ENCODE results near the gene CLPSL2. TPM values are rescaled to one million over a fixed set of nuclear protein-coding genes. Genes with fewer than 3 reads are reported as not detected.

Gene CLPSL2
- total RNA-seq, 1 experiment from 2014 or later, result 3.4 TPM

- TF ChIP-seq ZMAT4 (CRISPR knock-in tag; IDR thresholded peaks at IDR 0.05) (no peak), GABPB1 (CRISPR knock-in tag; IDR thresholded peaks at IDR 0.05) (no peak), E2F4 (CRISPR knock-in tag; IDR thresholded peaks at IDR 0.05; ENCODE audit: borderline replicate concordance, low read depth) (no peak), ATF1 (CRISPR knock-in tag; IDR thresholded peaks at IDR 0.05) (no peak), ELF4 (CRISPR knock-in tag; IDR thresholded peaks at IDR 0.05; ENCODE audit: low read depth) (no peak), CDX4 (CRISPR knock-in tag; IDR thresholded peaks at IDR 0.05; ENCODE audit: borderline replicate concordance) (no peak)
- TF ChIP-seq, protein P1, sequence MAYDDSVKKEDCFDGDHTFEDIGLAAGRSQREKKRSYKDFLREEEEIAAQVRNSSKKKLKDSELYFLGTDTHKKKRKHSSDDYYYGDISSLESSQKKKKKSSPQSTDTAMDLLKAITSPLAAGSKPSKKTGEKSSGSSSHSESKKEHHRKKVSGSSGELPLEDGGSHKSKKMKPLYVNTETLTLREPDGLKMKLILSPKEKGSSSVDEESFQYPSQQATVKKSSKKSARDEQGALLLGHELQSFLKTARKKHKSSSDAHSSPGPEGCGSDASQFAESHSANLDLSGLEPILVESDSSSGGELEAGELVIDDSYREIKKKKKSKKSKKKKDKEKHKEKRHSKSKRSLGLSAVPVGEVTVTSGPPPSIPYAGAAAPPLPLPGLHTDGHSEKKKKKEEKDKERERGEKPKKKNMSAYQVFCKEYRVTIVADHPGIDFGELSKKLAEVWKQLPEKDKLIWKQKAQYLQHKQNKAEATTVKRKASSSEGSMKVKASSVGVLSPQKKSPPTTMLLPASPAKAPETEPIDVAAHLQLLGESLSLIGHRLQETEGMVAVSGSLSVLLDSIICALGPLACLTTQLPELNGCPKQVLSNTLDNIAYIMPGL (CRISPR knock-in tag; IDR thresholded peaks at IDR 0.05), result no peak
- TF ChIP-seq, protein P2, sequence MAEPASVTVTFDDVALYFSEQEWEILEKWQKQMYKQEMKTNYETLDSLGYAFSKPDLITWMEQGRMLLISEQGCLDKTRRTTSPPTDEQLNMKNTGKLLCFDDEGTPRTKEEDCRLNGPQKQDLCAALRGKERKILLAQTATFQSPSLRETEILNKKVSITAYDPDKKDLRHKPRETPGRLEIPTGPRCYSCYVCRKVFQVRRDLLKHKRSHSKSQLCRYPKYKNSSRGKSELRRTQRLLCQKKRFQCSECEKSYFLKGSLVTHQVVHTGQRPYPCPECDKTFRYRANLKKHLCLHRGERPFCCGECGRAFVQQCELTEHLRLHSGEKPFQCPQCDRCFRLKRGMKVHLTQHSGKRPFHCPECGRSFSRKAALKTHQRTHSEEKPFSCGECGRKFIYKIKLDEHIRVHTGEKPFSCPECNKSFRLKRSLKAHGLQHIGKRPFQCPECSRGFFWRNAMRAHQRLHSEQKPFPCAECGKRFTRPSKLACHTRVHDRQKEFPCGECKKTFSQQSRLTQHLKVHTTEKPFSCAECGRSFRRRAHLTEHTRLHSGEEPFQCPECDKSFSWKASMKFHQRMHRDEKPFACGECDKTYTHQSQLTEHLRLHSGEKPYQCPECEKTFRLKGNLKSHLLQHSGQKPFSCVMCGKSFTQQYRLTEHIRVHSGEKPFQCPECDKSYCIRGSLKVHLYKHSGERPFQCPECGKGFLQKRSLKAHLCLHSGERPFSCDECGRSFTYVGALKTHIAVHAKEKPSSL (CRISPR knock-in tag; conservative IDR thresholded peaks at IDR 0.05), result no peak
- TF ChIP-seq, protein P3, sequence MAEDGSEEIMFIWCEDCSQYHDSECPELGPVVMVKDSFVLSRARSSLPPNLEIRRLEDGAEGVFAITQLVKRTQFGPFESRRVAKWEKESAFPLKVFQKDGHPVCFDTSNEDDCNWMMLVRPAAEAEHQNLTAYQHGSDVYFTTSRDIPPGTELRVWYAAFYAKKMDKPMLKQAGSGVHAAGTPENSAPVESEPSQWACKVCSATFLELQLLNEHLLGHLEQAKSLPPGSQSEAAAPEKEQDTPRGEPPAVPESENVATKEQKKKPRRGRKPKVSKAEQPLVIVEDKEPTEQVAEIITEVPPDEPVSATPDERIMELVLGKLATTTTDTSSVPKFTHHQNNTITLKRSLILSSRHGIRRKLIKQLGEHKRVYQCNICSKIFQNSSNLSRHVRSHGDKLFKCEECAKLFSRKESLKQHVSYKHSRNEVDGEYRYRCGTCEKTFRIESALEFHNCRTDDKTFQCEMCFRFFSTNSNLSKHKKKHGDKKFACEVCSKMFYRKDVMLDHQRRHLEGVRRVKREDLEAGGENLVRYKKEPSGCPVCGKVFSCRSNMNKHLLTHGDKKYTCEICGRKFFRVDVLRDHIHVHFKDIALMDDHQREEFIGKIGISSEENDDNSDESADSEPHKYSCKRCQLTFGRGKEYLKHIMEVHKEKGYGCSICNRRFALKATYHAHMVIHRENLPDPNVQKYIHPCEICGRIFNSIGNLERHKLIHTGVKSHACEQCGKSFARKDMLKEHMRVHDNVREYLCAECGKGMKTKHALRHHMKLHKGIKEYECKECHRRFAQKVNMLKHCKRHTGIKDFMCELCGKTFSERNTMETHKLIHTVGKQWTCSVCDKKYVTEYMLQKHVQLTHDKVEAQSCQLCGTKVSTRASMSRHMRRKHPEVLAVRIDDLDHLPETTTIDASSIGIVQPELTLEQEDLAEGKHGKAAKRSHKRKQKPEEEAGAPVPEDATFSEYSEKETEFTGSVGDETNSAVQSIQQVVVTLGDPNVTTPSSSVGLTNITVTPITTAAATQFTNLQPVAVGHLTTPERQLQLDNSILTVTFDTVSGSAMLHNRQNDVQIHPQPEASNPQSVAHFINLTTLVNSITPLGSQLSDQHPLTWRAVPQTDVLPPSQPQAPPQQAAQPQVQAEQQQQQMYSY (CRISPR knock-in tag; IDR thresholded peaks at IDR 0.05), result no peak
These were observed 7.2 kb upstream of the CLPSL2 start (continued) for GRCh38 chr6:35769211-35769610.

- no peak for ATAC-seq
- CTCF ChIA-PET, result interaction anchor here (0.6 to 2.2 kb wide), 3 partner anchors 14 to 249 kb away, joined by 3 to 7 read pairs (median 4); no protein-coding TSS in a partner anchor
- TF ChIP-seq ESRRA (CRISPR knock-in tag; IDR thresholded peaks at IDR 0.05; ENCODE audit: borderline replicate concordance) (no peak), ZBTB21 (CRISPR knock-in tag; IDR thresholded peaks at IDR 0.05; ENCODE audit: borderline replicate concordance) (no peak), FOXJ3 (CRISPR knock-in tag; IDR thresholded peaks at IDR 0.05; ENCODE audit: borderline replicate concordance) (no peak), RELA (CRISPR knock-in tag; IDR thresholded peaks at IDR 0.05; ENCODE audit: borderline replicate concordance) (no peak), NFE2L1 (CRISPR knock-in tag; IDR thresholded peaks at IDR 0.05) (no peak), CDX4 (CRISPR knock-in tag; IDR thresholded peaks at IDR 0.05; ENCODE audit: borderline replicate concordance) (no peak), NR2C2 (CRISPR knock-in tag; IDR thresholded peaks at IDR 0.05) (no peak), USF2 (CRISPR knock-in tag; IDR thresholded peaks at IDR 0.05) (no peak), ZMAT4 (CRISPR knock-in tag; IDR thresholded peaks at IDR 0.05) (no peak), MYBL2 (CRISPR knock-in tag; IDR thresholded peaks at IDR 0.05) (no peak)
- TF ChIP-seq, protein P4, sequence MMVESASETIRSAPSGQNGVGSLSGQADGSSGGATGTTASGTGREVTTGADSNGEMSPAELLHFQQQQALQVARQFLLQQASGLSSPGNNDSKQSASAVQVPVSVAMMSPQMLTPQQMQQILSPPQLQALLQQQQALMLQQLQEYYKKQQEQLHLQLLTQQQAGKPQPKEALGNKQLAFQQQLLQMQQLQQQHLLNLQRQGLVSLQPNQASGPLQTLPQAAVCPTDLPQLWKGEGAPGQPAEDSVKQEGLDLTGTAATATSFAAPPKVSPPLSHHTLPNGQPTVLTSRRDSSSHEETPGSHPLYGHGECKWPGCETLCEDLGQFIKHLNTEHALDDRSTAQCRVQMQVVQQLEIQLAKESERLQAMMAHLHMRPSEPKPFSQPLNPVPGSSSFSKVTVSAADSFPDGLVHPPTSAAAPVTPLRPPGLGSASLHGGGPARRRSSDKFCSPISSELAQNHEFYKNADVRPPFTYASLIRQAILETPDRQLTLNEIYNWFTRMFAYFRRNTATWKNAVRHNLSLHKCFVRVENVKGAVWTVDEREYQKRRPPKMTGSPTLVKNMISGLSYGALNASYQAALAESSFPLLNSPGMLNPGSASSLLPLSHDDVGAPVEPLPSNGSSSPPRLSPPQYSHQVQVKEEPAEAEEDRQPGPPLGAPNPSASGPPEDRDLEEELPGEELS (CRISPR knock-in tag; IDR thresholded peaks at IDR 0.05), result no peak
- TF ChIP-seq, protein P1 (CRISPR knock-in tag; IDR thresholded peaks at IDR 0.05), result no peak
These were observed 5.1 kb upstream of the CLPSL2 start for GRCh38 chr6:35771343-35771627.

More at GRCh38 chr6:35771343-35771627, 5.1 kb upstream of the CLPSL2 start:
- Mint-ChIP-seq H3K4me3 (no peak overlapping the region), H3K36me3 (no peaks in the 10 kb centered on the region), H3K27ac (no peak overlapping the region), H3K4me1 (peaks cover 14% of the 10 kb centered on the region), H3K27me3 (ENCODE audit: low read depth) (peaks cover 7% of the 10 kb centered on the region), H3K9me3 (no peaks in the 10 kb centered on the region)
- POLR2A ChIA-PET, result no interaction called here
- no peak for DNase-seq (ENCODE audit: low spot score)
